Stomach (tissue), 9 donors: ENCODE results near the gene NTRK3. TPM values are rescaled to one million over a fixed set of nuclear protein-coding genes. Genes with fewer than 3 reads are reported as not detected.

Experiments used
- DNase-seq, 2 donors: peaks; one replicate each; pipeline versions ENCODE4 v3.0.0 to v3.0.0-alpha.2; 2013 to 2019
- H3K27ac ChIP-seq, 5 donors: fragments of 200-600 bp in 4 of 5; sonication (generic) in 4 of 5; one replicate each; pipeline ENCODE4 v1.5.1; 2013 to 2019; ENCODE audit warnings: mild to moderate bottlenecking in 1 of 5, moderate library complexity in 1 of 5
- H3K27me3 ChIP-seq, 3 donors: fragments of 200-600 bp; sonication (generic); one replicate each; pipeline ENCODE4 v1.5.1; 2017 to 2019; ENCODE audit warnings: mixed run types in 1 of 3
- H3K36me3 ChIP-seq, 4 donors: fragments of 200-600 bp; sonication (generic); 1 replicate in 3 of 4; 2 replicates in 1 of 4; pipeline ENCODE4 v1.5.1; 2016 to 2019
- H3K4me1 ChIP-seq, 4 donors: fragments of 200-600 bp; sonication (generic); one replicate each; pipeline ENCODE4 v1.5.1; 2016 to 2019
- H3K4me3 ChIP-seq, 4 donors: fragments of 200-600 bp; sonication (generic) in 3 of 4; one replicate each; pipeline ENCODE4 v1.5.1; 2016 to 2019; ENCODE audit warnings: mild to moderate bottlenecking in 1 of 4
- H3K9me3 ChIP-seq, 4 donors: fragments of 200-600 bp; sonication (generic); one replicate each; pipeline ENCODE4 v1.5.1; 2016 to 2019
- CTCF ChIP-seq, 7 experiments: fragments of 450-650 bp in 4 of 7; fragments of 200-600 bp in 3 of 7; sonication (generic) in 3 of 7; IDR thresholded peaks; one replicate each; pipeline ENCODE4 v1.5.1; 2016 to 2019; ENCODE audit warnings: antibody characterized with exemption in 7 of 7, control low read depth in 2 of 7, mild to moderate bottlenecking in 1 of 7
- EP300 ChIP-seq: sonication (generic); formaldehyde crosslinking; IDR thresholded peaks from one replicate; pipeline ENCODE4 v1.6.1; 2017; ENCODE audit warnings: antibody characterized with exemption
- POLR2A ChIP-seq, 4 donors: fragments of 450-650 bp; IDR thresholded peaks; one replicate each; pipeline ENCODE4 v1.6.1; 2016; ENCODE audit warnings: antibody characterized with exemption in 4 of 4, control low read depth in 2 of 4, mild to moderate bottlenecking in 1 of 4, moderate library complexity in 1 of 4
- POLR2AphosphoS5 ChIP-seq, 3 donors: sonication (generic); formaldehyde crosslinking; IDR thresholded peaks; one replicate each; pipeline ENCODE4 v1.6.1; 2016; ENCODE audit warnings: antibody characterized with exemption in 3 of 3
- WGBS, 5 donors: extraction: QIAGEN DNeasy Blood & Tissue Kit in 3 of 5; methylation state at CpG; one replicate each; pipeline versions ENCODE4 v1.1.5 to v1.1.7; 2013 to 2018; 5-methylcytosine and 5-hydroxymethylcytosine counted together
- intact Hi-C: fragments of 100-400 bp; cut with DNase I; formaldehyde crosslinking; loops from one replicate; pipeline ENCODE4 v1.15.1; 2023; ENCODE audit warnings: low total_unique reads
- polyA plus RNA-seq, 3 donors: library from polyadenylated mRNA; stranded (reverse); fragments of 200-250 nt; gene quantifications; one replicate each; pipeline ENCODE4 v1.2.3, GENCODE V29; 2013
- total RNA-seq, 5 donors: library from RNA; depleted of rRNA; stranded (reverse); fragments of >200 nt; gene quantifications; one replicate each; pipeline versions ENCODE4 v1.1.0 to v1.2.3, GENCODE V29; 2014 to 2016
- donor health status: healthy with polysubstance abuse.
- donor health status: Bipolar disorder and iron deficiency.
- donor health status: healthy.

NTRK3 gene
- total and polyA plus RNA-seq, 8 donors, result under 0.01 to 18.2 (median 1.0) TPM; not detected in 1

GRCh38 chr15:87981969-87982368 lies 274.6 kb downstream of the NTRK3 start:
- no peak for TF ChIP-seq POLR2AphosphoS5 (IDR thresholded peaks at IDR 0.05)
- no peak for TF ChIP-seq POLR2A (IDR thresholded peaks at IDR 0.05)
- no peak for TF ChIP-seq CTCF (IDR thresholded peaks at IDR 0.05)
- TF ChIP-seq EP300, result no peak
- Histone ChIP-seq H3K9me3 (peaks cover 0 to 5% (median 0%) of the 10 kb centered on the region in 4 donors), H3K4me3 (no peak overlapping the region), H3K27ac (no peak overlapping the region), H3K27me3 (peaks cover 0 to 4% (median 0%) of the 10 kb centered on the region in 3 donors), H3K4me1 (peaks cover 0 to 10% (median 0%) of the 10 kb centered on the region in 4 donors), H3K36me3 (no peaks in the 10 kb centered on the region)
- 49 to 78% (median 69%) methylated on average over 6 of the region's 6 CpGs for WGBS, 5 donors
- intact Hi-C loops, result no loop called here
- peak in 1 of 2 donors; percentile 62 for DNase-seq

- DNase-seq, result no peak
- no peaks in the 10 kb centered on the region for H3K27me3 ChIP-seq
- no peaks in the 10 kb centered on the region for H3K36me3 ChIP-seq
These were observed 278.6 kb downstream of the NTRK3 start for GRCh38 chr15:87977907-87978306.

GRCh38 chr15:87976552-87976951 lies 280.0 kb downstream of the NTRK3 start:
- no peaks in the 10 kb centered on the region for H3K36me3 ChIP-seq

More at GRCh38 chr15:87977907-87978306, 278.6 kb downstream of the NTRK3 start:
- WGBS, 5 donors, result 69 to 82% (median 75%) methylated on average over 3 of the region's 3 CpGs
- no peak for TF ChIP-seq EP300
- TF ChIP-seq CTCF (IDR thresholded peaks at IDR 0.05), result no peak
- TF ChIP-seq POLR2A (IDR thresholded peaks at IDR 0.05), result no peak
- TF ChIP-seq POLR2AphosphoS5 (IDR thresholded peaks at IDR 0.05), result no peak
- H3K4me3 ChIP-seq, result no peak overlapping the region
- peaks cover 0 to 5% (median 0%) of the 10 kb centered on the region in 4 donors for H3K9me3 ChIP-seq
- H3K27ac ChIP-seq, result no peak overlapping the region
- peaks cover 0 to 10% (median 0%) of the 10 kb centered on the region in 4 donors for H3K4me1 ChIP-seq
- intact Hi-C loops, result no loop called here

GRCh38 chr15:87973501-87974215 lies 282.9 kb downstream of the NTRK3 start:
- Histone ChIP-seq H3K36me3 (no peaks in the 10 kb centered on the region), H3K4me3 (no peak overlapping the region), H3K9me3 (peaks cover 0 to 5% (median 0%) of the 10 kb centered on the region in 4 donors), H3K27ac (no peak overlapping the region), H3K4me1 (no peaks in the 10 kb centered on the region), H3K27me3 (no peaks in the 10 kb centered on the region)
- 54 to 65% (median 62%) methylated on average over 13 of the region's 13 CpGs for WGBS, 5 donors
- TF ChIP-seq EP300 (no peak), POLR2A (IDR thresholded peaks at IDR 0.05) (no peak), POLR2AphosphoS5 (IDR thresholded peaks at IDR 0.05) (no peak), CTCF (IDR thresholded peaks at IDR 0.05) (no peak)
- DNase-seq, result peak in 1 of 2 donors; percentile 56
- intact Hi-C loops, result no loop called here

More at GRCh38 chr15:87976552-87976951, 280.0 kb downstream of the NTRK3 start:
- Histone ChIP-seq H3K4me1 (no peaks in the 10 kb centered on the region), H3K4me3 (no peak overlapping the region), H3K27me3 (no peaks in the 10 kb centered on the region), H3K9me3 (peaks cover 0 to 5% (median 0%) of the 10 kb centered on the region in 4 donors), H3K27ac (no peak overlapping the region)
- WGBS, 5 donors, result 62 to 81% (median 76%) methylated on average over 3 of the region's 3 CpGs
- DNase-seq, result no peak
- TF ChIP-seq POLR2AphosphoS5 (IDR thresholded peaks at IDR 0.05) (no peak), POLR2A (IDR thresholded peaks at IDR 0.05) (no peak), EP300 (no peak), CTCF (IDR thresholded peaks at IDR 0.05) (no peak)
- intact Hi-C loops, result no loop called here
